ENCODE data around the gene BEX3. TPM values are rescaled to one million over a fixed set of nuclear protein-coding genes. Genes with fewer than 3 reads are reported as not detected.

BEX3 gene
- total RNA-seq, 3 donors from 2014 or later (not counting 1 experiment from before 2014, with no cell fraction given), result 1.0 to 2.8 (median 1.7) TPM

- H3K27me3 Mint-ChIP-seq (ENCODE audit: low read depth in 2 of 2), result peaks cover 9 to 24% of the 10 kb centered on the region in 2 donors
- H3K36me3 ChIP-seq (ENCODE audit: control insufficient read depth, insufficient read depth, low read length), result no peaks in the 10 kb centered on the region
- H3K4me1 ChIP-seq (ENCODE audit: control insufficient read depth, insufficient read depth, low read length), result peaks cover 8% of the 10 kb centered on the region
- intact Hi-C loops (cut with micrococcal nuclease), result no loop called here
- no peaks in the 10 kb centered on the region for H3K9me3 ChIP-seq (ENCODE audit: control insufficient read depth, insufficient read depth, low read length)
- H3K4me3 ChIP-seq (ENCODE audit: low read length), result no peak overlapping the region
- no peak for TF ChIP-seq CTCF (IDR thresholded peaks at IDR 0.05)
- H3K4me3 Mint-ChIP-seq, result no peak overlapping the region
- no peak overlapping the region for H3K27ac Mint-ChIP-seq
- peaks cover 3% of the 10 kb centered on the region for H3K27me3 ChIP-seq (ENCODE audit: control insufficient read depth, insufficient read depth, low read length)
- ATAC-seq (no peak), DNase-seq (no peak)
- H3K9me3 Mint-ChIP-seq, result no peaks in the 10 kb centered on the region
- H3K4me1 Mint-ChIP-seq, result peaks cover 11% of the 10 kb centered on the region in 2 donors
- 79% methylated on average over 2 of the region's 2 CpGs for WGBS (ENCODE audit: insufficient coverage)
- H3K27ac ChIP-seq (ENCODE audit: low read length), result no peak overlapping the region
- H3K36me3 Mint-ChIP-seq, result no peaks in the 10 kb centered on the region
These were observed 16.2 kb upstream of the BEX3 start for GRCh38 chrX:103360092-103360491.

- Histone ChIP-seq H3K27ac (ENCODE audit: low read length) (no peak overlapping the region), H3K9me3 (ENCODE audit: control insufficient read depth, insufficient read depth, low read length) (no peaks in the 10 kb centered on the region), H3K27me3 (ENCODE audit: control insufficient read depth, insufficient read depth, low read length) (no peaks in the 10 kb centered on the region), H3K36me3 (ENCODE audit: control insufficient read depth, insufficient read depth, low read length) (no peaks in the 10 kb centered on the region), H3K4me1 (ENCODE audit: control insufficient read depth, insufficient read depth, low read length) (peaks cover 8% of the 10 kb centered on the region), H3K4me3 (ENCODE audit: low read length) (no peak overlapping the region)
- H3K27me3 Mint-ChIP-seq (ENCODE audit: low read depth in 2 of 2), result peaks cover 10 to 22% of the 10 kb centered on the region in 2 donors
- 50% methylated on average over 1 of the region's 2 CpGs for WGBS (ENCODE audit: insufficient coverage)
- H3K4me3 Mint-ChIP-seq, result no peak overlapping the region
- no peak for TF ChIP-seq CTCF (IDR thresholded peaks at IDR 0.05)
- H3K4me1 Mint-ChIP-seq, result peaks cover 6 to 7% of the 10 kb centered on the region in 2 donors
- no peaks in the 10 kb centered on the region for H3K9me3 Mint-ChIP-seq
- ATAC-seq, result no peak
- H3K27ac Mint-ChIP-seq, result no peak overlapping the region
- no peak for DNase-seq
- intact Hi-C loops (cut with micrococcal nuclease), result no loop called here
- no peaks in the 10 kb centered on the region for H3K36me3 Mint-ChIP-seq
These were observed 15.4 kb upstream of the BEX3 start for GRCh38 chrX:103360916-103361315.

- ATAC-seq, result no peak
- no peaks in the 10 kb centered on the region for H3K9me3 ChIP-seq (ENCODE audit: control insufficient read depth, insufficient read depth, low read length)
- no peaks in the 10 kb centered on the region for H3K36me3 Mint-ChIP-seq
- no peaks in the 10 kb centered on the region for H3K9me3 Mint-ChIP-seq
- H3K4me1 Mint-ChIP-seq, result no peaks in the 10 kb centered on the region
- intact Hi-C loops (cut with micrococcal nuclease), result no loop called here
- H3K36me3 ChIP-seq (ENCODE audit: control insufficient read depth, insufficient read depth, low read length), result no peaks in the 10 kb centered on the region
- no peak for TF ChIP-seq CTCF (IDR thresholded peaks at IDR 0.05)
- H3K27ac Mint-ChIP-seq, result no peak overlapping the region
- no CpG with 5 or more reads among the region's 1 CpG for WGBS (ENCODE audit: insufficient coverage)
- H3K27me3 ChIP-seq (ENCODE audit: control insufficient read depth, insufficient read depth, low read length), result no peaks in the 10 kb centered on the region
- H3K4me1 ChIP-seq (ENCODE audit: control insufficient read depth, insufficient read depth, low read length), result peaks cover 4% of the 10 kb centered on the region
- no peak overlapping the region for H3K27ac ChIP-seq (ENCODE audit: low read length)
- peaks cover 8 to 23% of the 10 kb centered on the region in 2 donors for H3K27me3 Mint-ChIP-seq (ENCODE audit: low read depth in 2 of 2)
- H3K4me3 Mint-ChIP-seq, result no peak overlapping the region
- DNase-seq, result no peak
- H3K4me3 ChIP-seq (ENCODE audit: low read length), result no peak overlapping the region
These were observed 14.5 kb upstream of the BEX3 start for GRCh38 chrX:103361798-103362197.

GRCh38 chrX:103362474-103362873 is 13.9 kb upstream of the BEX3 start:
- no peaks in the 10 kb centered on the region for H3K27me3 ChIP-seq (ENCODE audit: control insufficient read depth, insufficient read depth, low read length)
- H3K4me3 ChIP-seq (ENCODE audit: low read length), result no peak overlapping the region
- no peaks in the 10 kb centered on the region for H3K4me1 ChIP-seq (ENCODE audit: control insufficient read depth, insufficient read depth, low read length)
- H3K27ac Mint-ChIP-seq, result no peak overlapping the region
- TF ChIP-seq CTCF (IDR thresholded peaks at IDR 0.05), result no peak
- H3K27ac ChIP-seq (ENCODE audit: low read length), result no peak overlapping the region
- H3K36me3 ChIP-seq (ENCODE audit: control insufficient read depth, insufficient read depth, low read length), result no peaks in the 10 kb centered on the region
- H3K9me3 ChIP-seq (ENCODE audit: control insufficient read depth, insufficient read depth, low read length), result no peaks in the 10 kb centered on the region
- no peak for ATAC-seq
- H3K4me3 Mint-ChIP-seq, result no peak overlapping the region
- no peaks in the 10 kb centered on the region for H3K36me3 Mint-ChIP-seq
- no peaks in the 10 kb centered on the region for H3K9me3 Mint-ChIP-seq
- intact Hi-C loops (cut with micrococcal nuclease), result no loop called here
- H3K4me1 Mint-ChIP-seq, result no peaks in the 10 kb centered on the region
- WGBS (ENCODE audit: insufficient coverage), result no CpG with 5 or more reads among the region's 1 CpG
- no peak for DNase-seq
- peaks cover 7 to 22% of the 10 kb centered on the region in 2 donors for H3K27me3 Mint-ChIP-seq (ENCODE audit: low read depth in 2 of 2)

Data from natural killer cell (primary cell).